Measurements from ENCODE around the gene RGSL1. TPM values are rescaled to one million over a fixed set of nuclear protein-coding genes. Genes with fewer than 3 reads are reported as not detected.
A peak's percentile ranks its signal among the peaks of the same experiment; 100 is the strongest.

Gene RGSL1
- total RNA-seq, 1 donor, result not detected

DNA sequence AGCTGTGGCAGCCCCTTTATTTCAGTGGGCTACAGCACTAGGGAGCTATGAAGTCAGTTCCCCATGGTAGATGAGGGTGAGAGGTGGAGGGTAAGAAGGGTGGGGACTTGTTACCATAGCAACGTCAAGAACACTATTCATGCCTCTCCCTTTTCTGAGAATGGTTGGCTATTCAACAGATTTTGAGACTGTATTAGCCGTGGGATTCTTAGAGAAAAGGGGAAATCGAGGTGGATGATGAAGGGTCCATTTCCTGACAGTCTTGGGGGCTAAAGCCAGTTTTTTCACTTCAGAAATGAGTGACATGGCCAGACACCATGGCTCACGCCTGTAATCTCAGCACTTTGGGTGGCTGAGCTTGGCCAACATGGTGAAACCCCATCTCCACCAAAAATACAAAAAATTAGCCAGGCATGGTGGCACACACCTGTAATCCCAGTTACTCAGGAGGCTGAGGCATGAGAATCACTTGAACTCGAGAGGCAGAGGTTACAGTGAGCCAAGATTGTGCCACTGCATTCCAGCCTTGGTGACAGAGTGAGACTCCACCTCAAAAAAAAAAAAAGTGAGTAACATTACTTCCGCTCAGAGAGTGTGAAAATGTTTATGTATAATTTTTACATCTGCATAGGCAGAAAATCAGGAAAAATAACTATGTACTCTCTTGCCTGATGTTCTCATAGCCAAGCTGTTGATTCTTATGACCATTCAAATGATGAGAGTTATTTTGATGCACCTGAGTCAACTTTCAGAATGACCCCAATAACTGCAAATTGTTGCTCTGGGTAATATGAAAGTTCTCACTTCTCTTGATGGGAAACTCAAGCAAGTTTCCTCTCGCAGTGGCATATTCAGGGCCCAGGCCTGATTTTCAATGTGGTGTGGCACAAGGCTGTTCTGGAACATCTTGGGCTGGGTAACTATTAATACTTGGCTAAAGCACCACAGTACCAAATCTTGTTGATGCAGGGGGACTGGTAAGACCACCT is 23.2 kb upstream of the RGSL1 start:
- H3K4me3 ChIP-seq (ENCODE audit: low read depth, low read length), result no peak overlapping the region
- DNase-seq (ENCODE audit: low read depth), result no peak
- TF ChIP-seq CTCF (IDR thresholded peaks at IDR 0.05; ENCODE audit: insufficient read depth, low read length), result no peak

DNA sequence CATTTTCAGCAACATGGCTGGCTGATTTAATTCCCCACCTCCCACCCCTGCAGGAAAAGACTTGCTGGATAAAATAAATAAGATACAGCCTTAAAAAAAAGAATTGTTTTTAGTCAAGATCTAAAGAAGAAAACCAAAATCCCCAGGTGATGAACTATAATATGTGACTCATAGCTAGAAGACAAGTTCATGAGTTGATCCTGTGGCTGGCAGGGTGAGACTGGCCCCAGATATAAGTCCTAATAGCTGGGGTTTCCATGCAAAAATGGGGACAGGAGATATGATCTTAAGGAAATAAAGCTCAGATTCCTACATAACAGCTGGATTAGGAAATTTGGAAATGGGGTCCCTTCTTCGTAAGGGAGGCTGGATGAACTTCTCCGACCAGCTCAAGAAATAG is 21.9 kb upstream of the RGSL1 start:
- no peak for TF ChIP-seq CTCF (IDR thresholded peaks at IDR 0.05; ENCODE audit: insufficient read depth, low read length)
- H3K4me3 ChIP-seq (ENCODE audit: low read depth, low read length), result no peak overlapping the region
- no peak for DNase-seq (ENCODE audit: low read depth)

- DNase-seq (ENCODE audit: low read depth), result peak; percentile 6
- TF ChIP-seq CTCF (IDR thresholded peaks at IDR 0.05; ENCODE audit: insufficient read depth, low read length), result no peak
These were observed 19.5 kb upstream of the RGSL1 start for GRCh38 chr1:182430263-182431068.

GRCh38 chr1:182431278-182431677 is 18.7 kb upstream of the RGSL1 start:
- no peak for TF ChIP-seq CTCF (IDR thresholded peaks at IDR 0.05; ENCODE audit: insufficient read depth, low read length)
- no peak for DNase-seq (ENCODE audit: low read depth)
- H3K4me3 ChIP-seq (ENCODE audit: low read depth, low read length), result no peak overlapping the region

More at GRCh38 chr1:182430263-182431068, 19.5 kb upstream of the RGSL1 start:
- H3K4me3 ChIP-seq (ENCODE audit: low read depth, low read length), result no peak overlapping the region

GRCh38 chr1:182433580-182433979 is 16.4 kb upstream of the RGSL1 start:
- H3K4me3 ChIP-seq (ENCODE audit: low read depth, low read length), result no peak overlapping the region
- no peak for DNase-seq (ENCODE audit: low read depth)
- TF ChIP-seq CTCF (IDR thresholded peaks at IDR 0.05; ENCODE audit: insufficient read depth, low read length), result no peak

DNA sequence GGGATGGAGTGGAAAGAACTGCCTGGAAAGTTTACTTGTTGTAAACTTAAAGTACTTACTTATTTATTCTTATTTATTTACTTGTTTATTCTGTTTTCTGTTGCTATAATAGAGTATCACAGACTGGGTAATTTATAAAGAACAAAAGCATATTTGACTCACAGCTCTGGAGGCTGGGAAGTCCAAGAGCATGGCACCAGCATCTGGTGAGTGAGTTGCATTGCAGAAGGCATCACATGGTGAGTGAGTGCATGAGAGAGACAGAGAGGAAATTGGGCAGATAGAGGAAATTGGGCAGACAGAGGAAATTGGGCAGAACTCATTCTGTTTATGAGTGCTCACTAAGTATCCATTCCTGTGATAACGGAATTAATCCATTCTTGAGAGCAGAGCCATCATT is 11.6 kb upstream of the RGSL1 start:
- TF ChIP-seq CTCF (IDR thresholded peaks at IDR 0.05; ENCODE audit: insufficient read depth, low read length), result no peak
- DNase-seq (ENCODE audit: low read depth), result no peak
- no peak overlapping the region for H3K4me3 ChIP-seq (ENCODE audit: low read depth, low read length)
